Activated CD8-positive, alpha-beta memory T cell treated with anti-CD3 and anti-CD28 coated beads, Interleukin-2, amount 50 U/mL, for 4 hours (primary cell): ENCODE results near the gene MYO7A.

Experiments
- DNase-seq: peaks from one replicate; pipeline ENCODE4 v3.0.0-alpha.2; 2020

Gene MYO7A

DNA sequence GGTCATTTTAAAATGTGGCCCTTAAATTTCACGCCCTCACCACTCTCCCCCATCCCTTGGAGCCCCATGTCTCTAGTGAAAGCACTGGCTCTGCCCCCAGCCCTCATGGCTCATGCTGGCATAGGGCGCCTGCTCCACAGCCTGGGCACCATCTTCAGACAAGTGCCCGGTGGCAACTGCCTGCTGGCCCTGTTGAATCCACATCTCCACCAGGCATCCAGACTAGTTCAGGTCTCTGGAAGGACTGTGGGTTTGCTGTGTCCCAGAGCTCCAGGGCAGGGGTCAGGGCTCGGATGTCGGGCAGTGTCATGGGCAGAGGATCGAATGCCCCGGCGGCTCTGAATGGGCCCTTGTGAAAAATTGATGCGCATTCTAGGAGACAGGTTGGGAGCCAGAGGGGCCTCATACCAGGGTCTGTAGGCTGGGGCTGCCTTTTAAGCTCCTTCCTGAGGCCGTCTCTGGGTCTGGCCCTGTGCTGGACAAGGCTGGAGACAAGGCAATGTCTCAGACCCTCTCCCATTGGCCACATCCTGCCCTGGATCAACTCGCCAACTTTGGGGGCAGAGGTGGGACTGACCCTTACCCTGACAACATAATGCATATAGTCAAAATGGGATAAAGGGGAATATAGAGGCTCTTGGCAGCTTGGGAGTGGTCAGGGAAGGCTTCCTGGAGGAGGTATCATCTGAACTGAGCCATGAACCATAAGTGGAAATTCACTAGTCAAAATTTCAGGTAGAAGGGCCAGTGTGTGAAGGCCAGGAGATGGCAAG, 1.2 kb downstream of the MYO7A start:
- DNase-seq: no peak

DNA sequence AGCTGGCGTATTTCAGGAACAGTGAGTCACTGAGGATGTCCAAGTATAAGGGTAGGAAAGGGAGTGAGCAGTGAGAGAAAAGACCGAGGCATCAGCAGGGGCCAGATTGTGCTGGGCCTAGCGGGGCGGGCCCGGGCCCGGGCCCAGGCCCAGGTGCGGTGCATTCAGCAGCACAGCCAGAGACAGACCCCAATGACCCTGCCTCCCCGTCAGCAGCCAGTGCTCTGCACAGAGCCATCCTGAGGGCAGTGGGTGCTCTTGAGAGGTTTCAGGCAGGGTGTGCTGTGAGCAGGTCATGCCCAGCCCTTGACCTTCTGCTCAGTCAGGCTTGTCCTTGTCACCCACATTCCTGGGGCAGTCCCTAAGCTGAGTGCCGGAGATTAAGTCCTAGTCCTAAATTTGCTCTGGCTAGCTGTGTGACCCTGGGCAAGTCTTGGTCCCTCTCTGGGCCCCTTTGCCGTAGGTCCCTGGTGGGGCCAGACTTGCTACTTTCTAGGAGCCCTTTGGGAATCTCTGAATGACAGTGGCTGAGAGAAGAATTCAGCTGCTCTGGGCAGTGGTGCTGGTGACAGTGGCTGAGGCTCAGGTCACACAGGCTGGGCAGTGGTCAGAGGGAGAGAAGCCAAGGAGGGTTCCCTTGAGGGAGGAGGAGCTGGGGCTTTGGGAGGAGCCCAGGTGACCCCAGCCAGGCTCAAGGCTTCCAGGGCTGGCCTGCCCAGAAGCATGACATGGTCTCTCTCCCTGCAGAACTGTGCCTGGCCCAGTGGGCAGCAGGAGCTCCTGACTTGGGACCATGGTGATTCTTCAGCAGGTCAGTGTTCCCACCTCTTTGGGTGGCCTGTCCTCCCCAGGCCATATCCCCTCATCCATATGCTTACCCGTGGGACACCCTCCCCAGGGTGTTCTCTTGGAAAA, 2.1 kb downstream of the MYO7A start:
- DNase-seq: no peak

DNA sequence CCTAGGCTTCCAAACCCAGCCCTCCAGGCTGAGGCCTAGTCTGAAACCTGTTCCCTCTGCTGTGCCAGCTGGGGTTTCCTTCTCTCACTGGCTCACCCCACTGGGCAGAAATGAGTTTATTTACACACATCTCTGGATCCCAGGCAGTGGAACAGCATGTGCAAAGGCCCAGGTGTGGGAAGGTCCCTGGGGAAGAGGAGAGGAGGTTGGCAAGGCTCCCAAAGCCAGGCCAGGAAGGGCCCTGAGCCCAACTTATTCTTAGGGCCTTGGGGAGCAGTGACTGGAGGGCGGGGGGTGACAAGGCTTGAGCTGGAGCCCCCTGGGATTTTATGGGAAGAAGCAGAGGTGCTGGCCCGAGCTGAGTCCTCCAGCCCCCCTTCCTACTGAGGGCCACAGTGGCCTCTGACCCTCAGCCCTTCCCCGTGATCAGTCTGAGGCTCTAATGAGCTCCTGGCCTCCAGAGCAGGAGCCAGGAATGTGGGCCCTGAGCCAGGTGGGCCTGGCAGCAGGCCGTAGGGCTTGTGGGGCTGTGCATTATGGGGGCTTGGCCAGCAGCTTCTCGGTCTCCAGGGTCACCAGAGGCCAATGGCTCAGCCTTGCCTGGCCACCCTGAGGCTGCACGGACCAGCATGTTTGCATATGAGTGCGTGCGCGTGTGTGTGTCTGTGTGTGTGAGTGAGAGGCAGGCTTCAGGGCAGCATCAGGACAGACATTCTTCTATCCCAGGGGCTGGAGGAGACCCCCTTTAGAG, 2.9 kb downstream of the MYO7A start:
- DNase-seq: no peak

DNA sequence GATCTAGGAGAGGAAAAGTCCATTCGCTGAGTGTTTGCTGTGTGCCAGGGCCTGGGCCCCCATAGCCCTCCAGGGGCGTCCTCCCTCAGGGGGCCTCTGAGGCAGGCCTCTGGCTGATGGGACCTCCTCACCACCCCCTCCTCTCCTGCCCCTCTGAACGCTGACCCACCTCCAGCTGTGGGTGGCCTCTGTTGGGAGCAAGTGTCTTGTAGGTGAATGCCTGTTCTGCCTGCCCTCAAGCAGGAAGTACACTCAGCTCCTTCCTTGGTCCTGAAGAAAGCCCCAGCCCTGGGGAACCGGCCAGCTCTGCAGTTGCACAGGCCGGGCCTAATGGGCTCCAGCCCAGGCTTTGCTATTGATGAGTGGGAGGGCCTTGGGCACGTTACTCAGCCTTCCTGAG, 3.5 kb downstream of the MYO7A start:
- DNase-seq: no peak

GRCh38 chr11:77135069-77135468, 7.0 kb downstream of the MYO7A start:
- DNase-seq: no peak

DNA sequence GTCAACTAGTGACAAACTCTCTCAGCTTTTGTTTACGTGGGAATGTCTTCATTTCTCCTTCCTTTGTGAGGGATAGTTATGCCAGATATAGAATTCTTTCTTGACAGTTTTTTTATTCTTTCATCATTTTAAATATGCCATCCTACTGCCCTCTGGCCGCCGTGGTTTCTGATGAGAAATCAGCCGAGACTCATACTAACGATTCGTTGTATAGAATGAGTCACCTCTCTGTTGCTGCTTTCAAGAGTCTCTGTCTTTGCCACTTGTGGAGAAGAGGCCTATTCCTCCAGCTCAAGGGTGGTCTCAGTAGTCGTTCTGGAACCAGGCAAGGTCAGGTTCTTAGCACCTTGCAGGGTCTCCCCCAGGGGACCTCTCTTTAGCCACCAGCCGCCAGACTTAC, 8.0 kb downstream of the MYO7A start:
- DNase-seq: no peak

GRCh38 chr11:77136784-77137420, 8.9 kb downstream of the MYO7A start:
- no peak for DNase-seq

DNA sequence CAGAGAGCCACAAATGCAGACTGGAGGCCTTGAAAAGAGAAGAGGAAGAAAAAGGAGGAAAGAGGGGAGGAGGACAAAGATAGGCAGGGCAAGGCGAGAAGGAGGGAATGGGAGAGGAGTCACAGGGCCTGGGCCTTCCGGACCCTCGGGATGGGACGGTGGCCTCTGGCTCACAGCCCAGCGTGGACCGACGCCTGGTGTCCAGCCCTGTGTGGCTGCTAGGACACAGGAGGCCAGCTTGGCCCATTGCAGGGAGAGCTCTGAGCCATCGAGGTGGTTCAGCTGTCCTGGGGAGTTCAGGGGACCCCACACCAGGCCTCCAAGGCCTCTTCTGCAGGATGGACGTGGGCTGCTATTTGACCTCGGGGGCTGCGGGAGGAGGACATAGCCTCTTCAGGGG, 9.4 kb downstream of the MYO7A start:
- DNase-seq: no peak

DNA sequence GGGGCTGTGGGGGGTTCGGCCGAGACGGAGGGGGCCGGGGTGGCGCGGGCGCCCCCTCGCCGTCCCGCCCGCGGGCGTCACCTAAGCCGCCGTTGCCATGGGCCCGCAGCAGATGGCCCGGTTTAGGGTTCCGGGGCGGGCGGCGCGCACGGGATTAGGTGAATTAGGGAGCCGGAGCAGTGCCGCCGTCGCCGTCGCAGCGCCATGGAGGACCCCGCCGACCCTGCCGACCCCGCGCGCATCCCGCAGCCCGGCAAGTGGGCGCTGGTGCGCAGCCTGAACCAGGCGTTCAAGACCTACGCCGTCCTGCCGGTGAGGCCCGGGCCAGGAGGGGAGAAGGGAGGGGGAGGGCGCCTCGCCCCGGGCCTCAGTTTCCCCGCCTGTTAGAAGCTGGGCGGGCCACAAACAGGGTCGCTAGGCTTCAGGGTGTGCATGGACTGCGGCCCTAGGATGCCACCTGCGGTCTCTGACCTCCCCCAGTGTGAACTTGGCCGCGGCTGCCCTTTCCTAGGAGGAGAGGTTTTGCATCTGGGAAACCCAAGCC, 10.1 kb downstream of the MYO7A start:
- DNase-seq: no peak

DNA sequence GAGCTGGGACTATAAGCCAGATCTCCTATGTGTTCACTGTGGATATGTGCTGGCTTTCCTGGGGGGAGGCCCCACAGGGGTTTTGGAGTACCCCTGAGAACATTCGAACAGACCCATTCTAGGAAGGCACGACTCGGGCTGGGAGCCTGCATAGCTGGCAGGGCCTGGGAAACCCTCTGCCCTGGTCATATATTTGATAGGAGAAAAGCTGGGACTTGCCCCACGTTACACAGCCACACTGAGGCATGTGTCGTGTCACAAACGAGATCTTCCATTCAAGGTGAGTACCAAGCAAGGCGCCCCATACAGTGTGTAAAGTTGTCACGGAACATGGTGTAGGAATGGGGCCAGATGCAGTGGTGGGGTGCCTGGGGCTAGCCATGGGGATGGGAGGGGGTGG, 11.2 kb downstream of the MYO7A start:
- no peak for DNase-seq

DNA sequence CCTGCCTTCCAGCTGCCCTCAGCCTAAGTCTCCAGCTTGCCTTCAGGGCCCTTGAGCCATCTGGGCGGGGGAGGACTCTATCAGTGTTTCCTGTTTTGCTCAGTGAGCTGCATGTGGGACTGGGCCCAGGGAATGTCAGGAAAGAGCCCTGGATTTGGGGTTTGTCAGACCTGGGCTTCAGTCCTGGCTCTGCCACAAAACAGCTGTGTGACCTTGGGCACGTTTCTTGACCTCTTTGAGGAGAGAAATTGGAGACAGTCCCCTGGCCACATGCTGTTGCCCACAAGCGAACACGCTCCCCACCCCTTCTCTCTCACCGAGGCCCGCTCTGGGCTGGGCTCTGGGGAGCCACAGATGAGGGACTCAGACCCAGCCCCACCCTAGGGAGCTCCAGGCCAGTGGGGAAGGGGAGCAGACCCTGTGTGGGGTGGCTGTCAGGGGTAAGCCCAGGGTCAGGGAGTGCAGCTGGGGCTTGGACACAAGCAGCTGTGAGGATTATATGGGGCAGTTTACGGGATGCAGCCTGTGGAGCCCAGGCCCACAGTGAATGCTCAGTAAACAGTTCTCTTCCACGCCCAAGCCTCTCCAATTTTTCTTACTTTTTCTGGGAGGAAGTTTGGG, 12.3 kb downstream of the MYO7A start:
- DNase-seq: no peak

- DNase-seq: no peak
These were observed 13.0 kb downstream of the MYO7A start for GRCh38 chr11:77141034-77141433.

GRCh38 chr11:77141475-77141874, 13.4 kb downstream of the MYO7A start:
- no peak for DNase-seq

DNA sequence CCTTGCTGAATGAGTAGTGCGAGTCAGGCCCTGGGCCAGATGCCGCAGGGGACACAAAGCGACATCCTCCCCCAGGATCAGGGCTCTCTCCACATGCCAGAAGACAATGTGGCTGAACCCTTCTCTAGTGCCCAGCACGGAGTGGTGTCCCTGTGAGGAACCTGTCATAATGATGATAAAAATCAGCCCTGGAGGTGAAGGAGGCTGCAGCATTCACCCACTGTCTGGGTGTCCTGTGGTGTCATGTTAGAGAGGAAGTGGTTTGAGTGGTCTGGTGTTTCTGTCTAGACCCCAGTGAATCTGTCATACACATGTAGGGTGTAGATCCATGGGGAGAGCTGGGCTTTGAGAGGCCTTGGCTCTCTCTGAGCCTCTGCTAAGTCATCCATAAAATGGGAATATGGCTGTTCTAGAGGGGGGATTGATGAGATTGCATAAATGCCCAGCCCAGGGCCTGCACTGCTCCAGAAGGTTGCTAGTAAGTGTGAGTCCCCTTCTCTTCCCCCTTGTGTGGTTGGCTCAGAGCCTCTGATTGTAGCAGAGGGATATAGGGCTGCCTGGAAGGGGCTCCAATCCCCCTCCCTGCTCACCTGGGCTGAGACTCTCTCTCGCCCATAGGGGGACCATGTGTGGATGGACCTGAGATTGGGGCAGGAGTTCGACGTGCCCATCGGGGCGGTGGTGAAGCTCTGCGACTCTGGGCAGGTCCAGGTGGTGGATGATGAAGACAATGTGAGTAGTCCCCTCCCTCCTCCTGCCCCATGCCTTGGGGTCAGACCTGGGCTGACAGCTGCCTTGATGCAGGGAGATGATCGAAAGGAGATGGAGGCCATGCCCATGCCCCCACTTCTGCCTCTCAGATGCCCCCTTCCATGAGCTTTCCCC, 14.3 kb downstream of the MYO7A start:
- no peak for DNase-seq

- no peak for DNase-seq
These were observed 15.5 kb downstream of the MYO7A start for GRCh38 chr11:77143405-77144020.

DNA sequence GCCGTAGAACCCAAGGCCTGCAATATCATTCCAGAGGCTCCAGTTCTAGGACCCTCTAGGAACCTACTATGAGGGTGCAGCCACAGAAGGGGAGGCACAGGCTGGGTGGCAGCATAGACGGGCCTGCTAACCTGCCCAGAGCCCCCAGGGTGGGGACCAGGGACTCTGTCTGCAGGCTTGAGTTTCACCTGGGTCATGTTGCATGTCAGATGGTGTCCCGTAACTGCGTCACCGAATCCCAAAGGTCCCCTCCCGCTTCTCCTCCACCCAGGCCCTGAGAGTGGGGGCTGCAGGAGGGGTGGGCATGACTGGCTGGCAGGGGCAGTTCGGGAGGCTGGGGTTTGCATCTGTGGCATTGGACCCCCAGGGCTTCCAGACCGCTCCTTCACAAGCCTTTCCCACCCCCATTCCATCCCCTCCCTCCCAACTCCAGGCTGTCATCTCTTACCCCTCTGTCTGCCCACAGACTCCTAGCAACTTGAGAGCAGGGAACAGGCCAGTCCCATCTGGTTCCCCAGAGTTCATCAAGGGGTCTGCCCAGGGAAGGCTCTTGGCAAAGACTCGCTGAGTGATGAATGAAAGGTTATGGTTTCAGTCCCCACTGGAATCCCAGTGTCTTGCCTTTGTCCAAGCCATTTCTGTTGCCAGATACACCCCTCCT, 16.3 kb downstream of the MYO7A start:
- DNase-seq: no peak

GRCh38 chr11:77144857-77145428, 16.9 kb downstream of the MYO7A start:
- DNase-seq: no peak

GRCh38 chr11:77146261-77147035, 18.4 kb downstream of the MYO7A start:
- DNase-seq: no peak

GRCh38 chr11:77147036-77147315, 18.9 kb downstream of the MYO7A start:
- no peak for DNase-seq
